B cell (primary cell): Measurements from ENCODE around the gene PLXNA3. TPM values are rescaled to one million over a fixed set of nuclear protein-coding genes. Genes with fewer than 3 reads are reported as not detected.

Experiments
- ATAC-seq: fragments of 200-7000 bp; cut with Tn5 transposase; one replicate; pipeline ENCODE4 v1.10.0; 2021; ENCODE audit warnings: low read depth, mild to moderate bottlenecking, moderate number of reproducible peaks, moderate library complexity
- CTCF ChIA-PET: fragments of 350-600 bp; sonication (Branson Sonifier 250); formaldehyde crosslinking; loops from one replicate; lab custom pipeline; 2021; ENCODE audit warnings: antibody characterized with exemption, inconsistent platforms; lab: Charles Lee
- POLR2A ChIA-PET: fragments of 350-600 bp; sonication (Branson Sonifier 250); formaldehyde crosslinking; loops from one replicate; lab custom pipeline; 2021; ENCODE audit warnings: antibody characterized with exemption; lab: Charles Lee
- DNase-seq: peaks from one replicate; pipeline ENCODE4 v3.0.0; 2013
- H2AFZ ChIP-seq: 2 replicates; pipeline ENCODE4 v1.6.1; 2012; ENCODE audit warnings: mild to moderate bottlenecking, low read depth, low read length; ENCODE audit not compliant: insufficient read depth, poor library complexity, severe bottlenecking
- H3K27ac ChIP-seq, 2 donors: 1 replicate in 1 of 2; 2 replicates in 1 of 2; pipeline ENCODE4 v1.5.1; 2012 to 2013; ENCODE audit warnings: low read length in 2 of 2, mild to moderate bottlenecking in 2 of 2, moderate library complexity in 1 of 2
- H3K27me3 ChIP-seq, 4 experiments: fragments of 200-600 bp in 1 of 4; sonication (generic) in 1 of 4; replicated peaks in 1 of 4; 1 replicate in 2 of 4; 2 replicates in 2 of 4; pipeline versions ENCODE4 v1.6.1 to v1.7.0; 2013 to 2016; ENCODE audit warnings: low read length in 3 of 4, mild to moderate bottlenecking in 2 of 4, mixed read lengths in 1 of 4, moderate library complexity in 1 of 4; ENCODE audit not compliant: insufficient read depth in 4 of 4, control insufficient read depth in 3 of 4; ENCODE audit errors: control extremely low read depth in 1 of 4
- H3K36me3 ChIP-seq, 2 experiments: replicated peaks in 1 of 2; 1 replicate in 1 of 2; 2 replicates in 1 of 2; pipeline versions ENCODE4 v1.6.1 to v1.7.1; 2013; ENCODE audit warnings: low read length in 1 of 2; ENCODE audit not compliant: insufficient read depth in 2 of 2, control insufficient read depth in 1 of 2; ENCODE audit errors: control extremely low read depth in 1 of 2, extremely low read depth in 1 of 2
- H3K4me1 ChIP-seq, 2 donors: fragments of 200-600 bp in 1 of 2; sonication (generic) in 1 of 2; 1 replicate in 1 of 2; 2 replicates in 1 of 2; pipeline versions ENCODE4 v1.5.1 to v1.6.1; 2013 to 2017; ENCODE audit warnings: low read length in 2 of 2; ENCODE audit not compliant: control insufficient read depth in 2 of 2, insufficient read depth in 2 of 2
- H3K4me2 ChIP-seq: replicated peaks from 2 replicates; pipeline ENCODE3; 2012; ENCODE audit warnings: mild to moderate bottlenecking, low read depth, low read length; ENCODE audit not compliant: poor library complexity, severe bottlenecking
- H3K4me3 ChIP-seq, 5 experiments: fragments of 200-600 bp in 1 of 5; sonication (generic) in 1 of 5; 1 replicate in 3 of 5; 2 replicates in 2 of 5; pipeline versions ENCODE4 v1.5.1 to v1.7.0; 2011 to 2016; ENCODE audit warnings: low read length in 4 of 5, mild to moderate bottlenecking in 4 of 5, low read depth in 2 of 5, control low read depth in 1 of 5, moderate library complexity in 1 of 5; ENCODE audit not compliant: insufficient read depth in 1 of 5; ENCODE audit errors: control extremely low read depth in 1 of 5, extremely low read depth in 1 of 5
- H3K79me2 ChIP-seq: fragments of 200-600 bp; sonication (generic); one replicate; pipeline ENCODE4 v1.6.0; 2016; ENCODE audit warnings: low read length; ENCODE audit not compliant: control insufficient read depth, insufficient read depth
- H3K9ac ChIP-seq: fragments of 200-600 bp; sonication (generic); 2 replicates; pipeline ENCODE4 v1.6.1; 2017; ENCODE audit warnings: mild to moderate bottlenecking, low read length, moderate library complexity
- H3K9me3 ChIP-seq, 3 donors: one replicate each; pipeline versions ENCODE4 v1.6.1 to v1.7.1; 2013; ENCODE audit warnings: low read length in 2 of 3; ENCODE audit not compliant: control insufficient read depth in 2 of 3, insufficient read depth in 1 of 3; ENCODE audit errors: control extremely low read depth in 1 of 3
- H4K20me1 ChIP-seq: 2 replicates; pipeline ENCODE4 v1.6.0; 2012; ENCODE audit warnings: mild to moderate bottlenecking, low read length; ENCODE audit not compliant: insufficient read depth, control insufficient read depth, poor library complexity, severe bottlenecking
- H3K27ac Mint-ChIP-seq: one replicate; pipeline ENCODE4 v1.8.0; 2021; ENCODE audit warnings: mixed read lengths
- H3K27me3 Mint-ChIP-seq: one replicate; pipeline ENCODE4 v1.8.0; 2021; ENCODE audit warnings: mixed read lengths
- H3K4me1 Mint-ChIP-seq: one replicate; pipeline ENCODE4 v1.8.0; 2021; ENCODE audit warnings: mixed read lengths
- H3K4me3 Mint-ChIP-seq: one replicate; pipeline ENCODE4 v1.8.0; 2021; ENCODE audit warnings: mixed read lengths
- H3K9me3 Mint-ChIP-seq: one replicate; pipeline ENCODE4 v1.8.0; 2022; ENCODE audit warnings: mixed read lengths; ENCODE audit not compliant: insufficient read depth
- EZH2 ChIP-seq: IDR thresholded peaks from 2 replicates; pipeline ENCODE4 v1.6.1; 2012; ENCODE audit warnings: borderline replicate concordance, low read depth, mild to moderate bottlenecking, moderate library complexity, low read length; ENCODE audit not compliant: insufficient read depth, poor library complexity, severe bottlenecking
- WGBS: methylation state at CpG from one replicate; pipeline ENCODE4 v1.1.5; 2013; ENCODE audit warnings: missing lambda C conversion rate; ENCODE audit not compliant: insufficient coverage; 5-methylcytosine and 5-hydroxymethylcytosine counted together
- intact Hi-C: fragments of 100-400 bp; cut with micrococcal nuclease; formaldehyde crosslinking; loops from one replicate; pipeline ENCODE4 v1.10.0; 2022
- polyA plus RNA-seq: library from polyadenylated mRNA; depleted of rRNA; stranded (reverse); fragments of >200 nt; gene quantifications from 2 replicates; pipeline ENCODE4 v1.2.3, GENCODE V29; 2012
- total RNA-seq, 2 donors: library from RNA; stranded (reverse); fragments of 120-200 nt in 1 of 2; gene quantifications; 1 replicate in 1 of 2; 2 replicates in 1 of 2; pipeline versions ENCODE4 v1.2.3 to v1.2.4, GENCODE V29; 2013 to 2022
- TF ChIP-seq, protein P1 (sequence below): fragments of 200-600 bp; IDR thresholded peaks from one replicate; pipeline ENCODE4 v1.8.0; 2022; ENCODE audit warnings: antibody characterized with exemption, mild to moderate bottlenecking

PLXNA3 gene
- total and polyA plus RNA-seq, 2 donors (not counting 1 experiment from before 2014, with no cell fraction given): 68.6 to 114 TPM

DNA sequence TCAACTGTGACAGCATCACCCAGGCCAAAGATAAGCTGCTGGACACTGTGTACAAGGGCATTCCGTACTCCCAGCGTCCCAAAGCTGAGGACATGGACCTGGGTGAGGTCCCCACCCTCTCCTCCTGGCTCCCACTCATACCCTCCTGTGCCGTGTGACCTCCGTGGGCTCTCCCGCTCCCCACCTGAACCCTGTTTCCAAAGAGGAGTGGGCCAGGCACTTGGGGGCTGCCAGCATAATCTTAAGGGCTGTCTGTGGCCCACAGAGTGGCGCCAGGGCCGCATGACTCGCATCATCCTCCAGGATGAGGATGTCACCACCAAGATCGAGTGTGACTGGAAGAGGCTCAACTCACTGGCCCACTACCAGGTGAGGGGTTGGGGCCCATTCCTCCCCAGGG, 11.0 kb downstream of the PLXNA3 start:
- no peaks in the 10 kb centered on the region for H3K27me3 Mint-ChIP-seq
- H3K36me3 ChIP-seq: peaks cover 0 to 35% of the 10 kb centered on the region in 2 experiments
- CTCF ChIA-PET: no interaction called here

DNA sequence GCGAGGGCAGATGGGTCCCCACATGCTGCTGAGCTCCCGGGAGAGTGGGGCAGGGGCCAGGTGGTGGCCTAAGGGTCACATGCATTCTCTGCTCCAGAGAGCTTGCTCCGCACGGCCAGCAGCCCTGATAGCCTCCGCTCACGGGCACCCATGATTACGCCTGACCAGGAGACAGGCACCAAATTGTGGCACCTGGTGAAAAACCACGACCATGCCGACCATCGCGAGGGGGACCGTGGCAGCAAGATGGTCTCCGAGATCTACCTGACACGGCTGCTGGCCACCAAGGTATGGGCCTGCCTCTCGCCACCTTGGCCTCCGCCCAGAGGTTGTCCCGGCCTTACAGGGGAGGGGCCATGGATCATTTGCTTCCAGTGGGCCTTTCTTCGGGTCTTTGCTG, 11.8 kb downstream of the PLXNA3 start:
- Histone ChIP-seq H3K4me2 (no peak overlapping the region), H3K4me1 (no peaks in the 10 kb centered on the region), H4K20me1 (no peaks in the 10 kb centered on the region), H3K79me2 (no peaks in the 10 kb centered on the region), H3K27me3 (no peaks in the 10 kb centered on the region), H3K4me3 (no peak overlapping the region), H3K27ac (no peak overlapping the region), H3K9me3 (no peaks in the 10 kb centered on the region), H3K9ac (no peak overlapping the region), H3K36me3 (peaks cover 0 to 32% of the 10 kb centered on the region in 2 experiments), H2AFZ (no peak overlapping the region)
- ChIA-PET POLR2A (no interaction called here), CTCF (no interaction called here)
- no peak overlapping the region for H3K4me3 Mint-ChIP-seq
- ATAC-seq (no peak), DNase-seq (no peak)
- no peaks in the 10 kb centered on the region for H3K9me3 Mint-ChIP-seq
- no peak overlapping the region for H3K27ac Mint-ChIP-seq
- no peaks in the 10 kb centered on the region for H3K4me1 Mint-ChIP-seq
- intact Hi-C loops: no loop called here
- TF ChIP-seq, protein P1, sequence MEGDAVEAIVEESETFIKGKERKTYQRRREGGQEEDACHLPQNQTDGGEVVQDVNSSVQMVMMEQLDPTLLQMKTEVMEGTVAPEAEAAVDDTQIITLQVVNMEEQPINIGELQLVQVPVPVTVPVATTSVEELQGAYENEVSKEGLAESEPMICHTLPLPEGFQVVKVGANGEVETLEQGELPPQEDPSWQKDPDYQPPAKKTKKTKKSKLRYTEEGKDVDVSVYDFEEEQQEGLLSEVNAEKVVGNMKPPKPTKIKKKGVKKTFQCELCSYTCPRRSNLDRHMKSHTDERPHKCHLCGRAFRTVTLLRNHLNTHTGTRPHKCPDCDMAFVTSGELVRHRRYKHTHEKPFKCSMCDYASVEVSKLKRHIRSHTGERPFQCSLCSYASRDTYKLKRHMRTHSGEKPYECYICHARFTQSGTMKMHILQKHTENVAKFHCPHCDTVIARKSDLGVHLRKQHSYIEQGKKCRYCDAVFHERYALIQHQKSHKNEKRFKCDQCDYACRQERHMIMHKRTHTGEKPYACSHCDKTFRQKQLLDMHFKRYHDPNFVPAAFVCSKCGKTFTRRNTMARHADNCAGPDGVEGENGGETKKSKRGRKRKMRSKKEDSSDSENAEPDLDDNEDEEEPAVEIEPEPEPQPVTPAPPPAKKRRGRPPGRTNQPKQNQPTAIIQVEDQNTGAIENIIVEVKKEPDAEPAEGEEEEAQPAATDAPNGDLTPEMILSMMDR: no peak
- no peak for TF ChIP-seq EZH2
- WGBS: 100% methylated on average over 15 of the region's 18 CpGs
- H3K27me3 Mint-ChIP-seq: no peaks in the 10 kb centered on the region

More for the DNA sequence above, 11.0 kb downstream of the PLXNA3 start:
- H2AFZ ChIP-seq: no peak overlapping the region
- no peaks in the 10 kb centered on the region for H3K9me3 ChIP-seq
- TF ChIP-seq, protein P1: no peak
- no peak for TF ChIP-seq EZH2
- H4K20me1 ChIP-seq: no peaks in the 10 kb centered on the region
- intact Hi-C loops: no loop called here
- Mint-ChIP-seq H3K9me3 (no peaks in the 10 kb centered on the region), H3K4me3 (no peak overlapping the region), H3K27ac (no peak overlapping the region), H3K4me1 (no peaks in the 10 kb centered on the region)
- H3K4me2 ChIP-seq: no peak overlapping the region
- H3K9ac ChIP-seq: no peak overlapping the region
- no peak for ATAC-seq
- no peaks in the 10 kb centered on the region for H3K27me3 ChIP-seq
- POLR2A ChIA-PET: no interaction called here
- no peaks in the 10 kb centered on the region for H3K4me1 ChIP-seq
- H3K27ac ChIP-seq: no peak overlapping the region
- H3K79me2 ChIP-seq: no peaks in the 10 kb centered on the region
- no peak for DNase-seq
- 98% methylated on average over 6 of the region's 9 CpGs for WGBS
- no peak overlapping the region for H3K4me3 ChIP-seq
